Calu3 (cell line): ENCODE results near the gene SLC22A12. TPM values are rescaled to one million over a fixed set of nuclear protein-coding genes. Genes with fewer than 3 reads are reported as not detected.

Experiments used
- BruUV-seq: library from RNA; stranded (reverse); fragments of 400-500 nt; replicated peaks from 2 replicates; lab custom pipeline; 2021; lab: Mats Ljungman, UMichigan
- CTCF ChIA-PET: fragments of 300-600 bp; sonication (Branson Sonifier 250); formaldehyde crosslinking; loops from one replicate; lab custom pipeline; 2022; ENCODE audit warnings: antibody characterized with exemption; lab: Charles Lee
- DNase-seq: peaks from one replicate; pipeline ENCODE4 v3.0.0; 2022
- H3K27ac Mint-ChIP-seq: one replicate; pipeline ENCODE4 v1.8.0; 2022; ENCODE audit warnings: mixed read lengths; ENCODE audit not compliant: unreplicated experiment
- H3K27me3 Mint-ChIP-seq: one replicate; pipeline ENCODE4 v1.8.0; 2022; ENCODE audit warnings: mixed read lengths; ENCODE audit not compliant: unreplicated experiment
- H3K36me3 Mint-ChIP-seq: one replicate; pipeline ENCODE4 v1.8.0; 2022; ENCODE audit warnings: mild to moderate bottlenecking, moderate library complexity, mixed read lengths; ENCODE audit not compliant: insufficient read depth, unreplicated experiment
- H3K4me1 Mint-ChIP-seq: one replicate; pipeline ENCODE4 v1.8.0; 2022; ENCODE audit warnings: mild to moderate bottlenecking, low read depth, mixed read lengths; ENCODE audit not compliant: unreplicated experiment
- H3K4me3 Mint-ChIP-seq: one replicate; pipeline ENCODE4 v1.8.0; 2022; ENCODE audit warnings: mild to moderate bottlenecking, low read depth, moderate library complexity, mixed read lengths; ENCODE audit not compliant: unreplicated experiment
- H3K9me3 Mint-ChIP-seq: one replicate; pipeline ENCODE4 v1.8.0; 2022; ENCODE audit warnings: low read depth, mixed read lengths; ENCODE audit not compliant: unreplicated experiment
- intact Hi-C: fragments of 100-400 bp; cut with micrococcal nuclease; formaldehyde crosslinking; loops from one replicate; pipeline ENCODE4 v1.10.0; 2022; ENCODE audit not compliant: unreplicated experiment
- total RNA-seq: library from RNA; stranded (reverse); gene quantifications from 2 replicates; pipeline ENCODE4 v1.2.3, GENCODE V29; 2022
- TF ChIP-seq, protein P1 (sequence below): fragments of 200-600 bp; IDR thresholded peaks from one replicate; pipeline ENCODE4 v1.8.0; 2022; ENCODE audit warnings: antibody characterized with exemption; ENCODE audit not compliant: unreplicated experiment

The SLC22A12 gene
- total RNA-seq, 1 experiment from 2014 or later: not detected

DNA sequence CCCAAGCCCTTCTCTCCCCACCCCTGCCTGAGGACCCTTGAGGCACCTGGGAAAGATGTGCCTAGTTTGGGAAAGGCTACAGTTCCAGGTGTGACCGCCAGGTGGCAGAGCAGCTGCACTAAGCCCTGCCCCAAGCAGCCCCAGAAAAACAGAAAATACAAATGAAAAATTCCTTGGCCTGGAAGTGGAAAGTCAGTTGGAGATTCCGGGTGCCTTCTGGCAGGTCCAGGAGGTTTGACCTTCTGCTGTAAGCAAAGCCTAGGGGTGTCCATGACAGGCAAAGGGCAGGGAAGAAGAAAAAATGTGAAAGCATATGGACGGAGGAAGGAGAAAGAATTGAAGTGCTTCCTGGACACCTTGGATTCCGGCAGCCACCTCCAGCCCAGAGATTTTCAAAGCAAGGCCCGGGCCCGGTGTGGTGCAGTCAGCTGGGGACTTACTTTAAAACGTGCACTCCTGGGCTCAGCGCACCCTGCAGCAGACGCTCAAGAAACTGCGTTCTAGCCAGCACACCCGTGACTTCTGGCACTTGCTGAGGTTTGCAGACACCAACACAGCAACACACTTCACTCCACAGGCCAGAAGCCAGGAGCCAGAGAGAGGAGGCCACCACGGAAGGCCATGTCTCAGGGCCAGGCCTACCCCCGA, 37.3 kb upstream of the SLC22A12 start:
- no peak overlapping the region for H3K4me3 Mint-ChIP-seq
- peak; percentile 63 for DNase-seq
- intact Hi-C loops: no loop called here

DNA sequence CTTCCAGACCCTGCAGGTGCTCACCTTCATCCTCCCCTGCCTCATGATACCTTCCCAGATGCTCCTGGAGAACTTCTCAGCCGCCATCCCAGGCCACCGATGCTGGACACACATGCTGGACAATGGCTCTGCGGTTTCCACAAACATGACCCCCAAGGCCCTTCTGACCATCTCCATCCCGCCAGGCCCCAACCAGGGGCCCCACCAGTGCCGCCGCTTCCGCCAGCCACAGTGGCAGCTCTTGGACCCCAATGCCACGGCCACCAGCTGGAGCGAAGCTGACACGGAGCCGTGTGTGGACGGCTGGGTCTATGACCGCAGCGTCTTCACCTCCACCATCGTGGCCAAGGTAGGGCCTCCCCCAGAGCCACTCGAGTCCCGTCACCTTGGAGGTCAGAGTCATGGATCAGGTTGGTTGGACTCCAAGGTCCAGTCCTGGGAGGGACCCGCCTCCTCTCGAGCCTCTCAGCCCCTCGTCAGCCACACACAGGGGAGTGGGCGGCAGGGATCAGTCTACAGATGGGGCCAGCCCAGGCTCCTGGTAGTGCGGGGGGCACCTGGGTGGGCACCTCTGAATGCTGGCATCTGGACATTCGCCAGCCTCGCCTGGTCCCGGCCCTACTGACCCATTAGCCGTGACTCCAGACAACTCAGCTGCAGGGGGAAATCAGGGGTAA, 34.8 kb upstream of the SLC22A12 start:
- no peak for DNase-seq
- H3K27ac Mint-ChIP-seq: no peak overlapping the region
- BruUV-seq: no TSS peak
- intact Hi-C loops: no loop called here
- H3K9me3 Mint-ChIP-seq: no peaks in the 10 kb centered on the region
- H3K36me3 Mint-ChIP-seq: peaks cover 4% of the 10 kb centered on the region
- TF ChIP-seq, protein P1, sequence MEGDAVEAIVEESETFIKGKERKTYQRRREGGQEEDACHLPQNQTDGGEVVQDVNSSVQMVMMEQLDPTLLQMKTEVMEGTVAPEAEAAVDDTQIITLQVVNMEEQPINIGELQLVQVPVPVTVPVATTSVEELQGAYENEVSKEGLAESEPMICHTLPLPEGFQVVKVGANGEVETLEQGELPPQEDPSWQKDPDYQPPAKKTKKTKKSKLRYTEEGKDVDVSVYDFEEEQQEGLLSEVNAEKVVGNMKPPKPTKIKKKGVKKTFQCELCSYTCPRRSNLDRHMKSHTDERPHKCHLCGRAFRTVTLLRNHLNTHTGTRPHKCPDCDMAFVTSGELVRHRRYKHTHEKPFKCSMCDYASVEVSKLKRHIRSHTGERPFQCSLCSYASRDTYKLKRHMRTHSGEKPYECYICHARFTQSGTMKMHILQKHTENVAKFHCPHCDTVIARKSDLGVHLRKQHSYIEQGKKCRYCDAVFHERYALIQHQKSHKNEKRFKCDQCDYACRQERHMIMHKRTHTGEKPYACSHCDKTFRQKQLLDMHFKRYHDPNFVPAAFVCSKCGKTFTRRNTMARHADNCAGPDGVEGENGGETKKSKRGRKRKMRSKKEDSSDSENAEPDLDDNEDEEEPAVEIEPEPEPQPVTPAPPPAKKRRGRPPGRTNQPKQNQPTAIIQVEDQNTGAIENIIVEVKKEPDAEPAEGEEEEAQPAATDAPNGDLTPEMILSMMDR: no peak
- H3K27me3 Mint-ChIP-seq: peaks cover 55% of the 10 kb centered on the region
- H3K4me3 Mint-ChIP-seq: peak overlapping the region; percentile 38
- H3K4me1 Mint-ChIP-seq: peaks cover 13% of the 10 kb centered on the region
- CTCF ChIA-PET: interaction anchor here (0.7 kb wide), 1 partner anchor 42 kb away, joined by 3 read pairs; no protein-coding TSS in a partner anchor

More for the DNA sequence above, 37.3 kb upstream of the SLC22A12 start:
- H3K4me1 Mint-ChIP-seq: peaks cover 13% of the 10 kb centered on the region
- no TSS peak for BruUV-seq
- CTCF ChIA-PET: interaction anchor here (1.1 kb wide), 1 partner anchor 99 kb away, joined by 6 read pairs; no protein-coding TSS in a partner anchor
- H3K27ac Mint-ChIP-seq: no peak overlapping the region
- peaks cover 44% of the 10 kb centered on the region for H3K27me3 Mint-ChIP-seq
- H3K36me3 Mint-ChIP-seq: peaks cover 4% of the 10 kb centered on the region
- H3K9me3 Mint-ChIP-seq: no peaks in the 10 kb centered on the region
- TF ChIP-seq, protein P1: peak; percentile 96

DNA sequence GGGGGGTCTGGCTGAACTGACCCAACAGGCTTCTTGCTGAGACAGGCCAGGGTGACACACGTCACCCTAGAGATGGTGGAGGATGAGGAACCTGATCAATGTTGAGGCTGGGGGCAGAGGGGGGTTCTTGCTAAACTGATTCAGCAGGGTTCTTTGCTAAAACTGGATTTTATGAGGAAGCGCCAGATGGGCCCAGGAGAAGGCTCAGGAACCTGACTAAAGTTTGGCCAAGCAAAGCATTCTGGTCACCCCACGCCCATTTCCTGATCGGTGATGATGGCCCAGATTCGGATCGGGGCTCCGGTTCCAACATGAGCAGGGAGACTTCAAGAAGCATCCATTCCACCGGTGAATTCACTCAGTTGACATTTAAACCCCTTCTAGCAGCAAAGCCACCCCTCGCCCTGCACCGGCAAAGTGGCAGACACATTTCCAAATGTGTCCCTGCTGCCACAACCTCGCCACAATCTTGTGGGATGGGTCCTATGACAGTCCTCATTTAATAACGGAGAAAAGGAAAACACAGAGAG, 34.2 kb upstream of the SLC22A12 start:
- CTCF ChIA-PET: interaction anchor here (0.7 kb wide), 2 partner anchors 42 to 103 kb away, joined by 3 read pairs; no protein-coding TSS in a partner anchor
- Mint-ChIP-seq H3K9me3 (no peaks in the 10 kb centered on the region), H3K36me3 (peaks cover 4% of the 10 kb centered on the region), H3K4me3 (no peak overlapping the region), H3K27ac (no peak overlapping the region), H3K4me1 (peaks cover 13% of the 10 kb centered on the region), H3K27me3 (peaks cover 51% of the 10 kb centered on the region)
- intact Hi-C loops: no loop called here
- TF ChIP-seq, protein P1: no peak
- no TSS peak for BruUV-seq
- no peak for DNase-seq

DNA sequence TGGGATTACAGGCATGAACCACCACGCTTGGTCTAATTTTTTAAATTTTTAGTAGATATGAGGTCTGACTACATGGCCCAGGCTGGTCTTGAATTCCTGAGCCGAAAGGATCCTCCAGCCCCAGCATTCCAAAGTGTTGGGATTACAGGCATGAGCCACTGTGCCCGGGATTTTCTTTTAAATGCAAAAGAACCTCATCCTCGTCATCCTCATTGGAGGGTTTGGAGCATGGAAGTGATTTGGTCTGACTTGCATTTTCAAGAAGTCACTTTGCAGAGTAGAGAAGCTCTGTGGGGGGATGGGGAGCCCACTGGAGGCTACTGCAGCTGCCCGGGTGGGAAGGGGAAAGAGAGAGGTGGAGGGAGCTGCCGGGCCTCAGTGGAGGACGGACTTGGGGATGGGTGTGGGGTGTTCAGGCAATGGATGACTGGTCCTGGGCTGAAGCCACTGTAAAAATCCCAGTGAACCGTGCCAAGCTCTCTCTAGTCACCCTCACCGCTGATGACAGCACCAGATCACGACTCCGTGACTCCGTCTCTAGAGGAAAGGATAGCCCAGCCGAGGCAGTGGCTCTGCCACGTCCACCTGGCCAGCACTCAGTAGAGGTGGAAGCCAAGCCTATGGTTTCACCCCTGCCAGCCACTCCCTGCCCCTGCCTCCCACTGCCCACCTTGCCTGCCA, 32.8 kb upstream of the SLC22A12 start:
- DNase-seq: no peak
- no peaks in the 10 kb centered on the region for H3K9me3 Mint-ChIP-seq
- BruUV-seq: no TSS peak
- H3K4me3 Mint-ChIP-seq: no peak overlapping the region
- TF ChIP-seq, protein P1: no peak
- H3K27me3 Mint-ChIP-seq: peaks cover 37% of the 10 kb centered on the region
- peaks cover 13% of the 10 kb centered on the region for H3K4me1 Mint-ChIP-seq
- intact Hi-C loops: no loop called here
- H3K27ac Mint-ChIP-seq: no peak overlapping the region
- peaks cover 4% of the 10 kb centered on the region for H3K36me3 Mint-ChIP-seq
- CTCF ChIA-PET: no interaction called here
